Type B pancreatic cell (in vitro differentiated cells): Measurements from ENCODE around the gene TAB2. TPM values are rescaled to one million over a fixed set of nuclear protein-coding genes. Genes with fewer than 3 reads are reported as not detected.
A peak's percentile ranks its signal among the peaks of the same experiment; 100 is the strongest.
"Not testable (repeated sequence)": the region's sequence is repeated elsewhere in the genome, so short reads cannot be mapped to it uniquely, and the experiment has no call there.

Experiments
- DNase-seq: peaks from one replicate; pipeline ENCODE4 v3.0.0; 2021; ENCODE audit warnings: mixed read lengths; ENCODE audit not compliant: unreplicated experiment; ENCODE audit errors: extremely low spot score
- H3K27ac Mint-ChIP-seq: 2 replicates; pipeline ENCODE4 v1.8.0; 2021; ENCODE audit warnings: mild to moderate bottlenecking, mixed read lengths
- H3K27me3 Mint-ChIP-seq: 2 replicates; pipeline ENCODE4 v1.8.0; 2021; ENCODE audit warnings: mixed read lengths
- H3K36me3 Mint-ChIP-seq: 2 replicates; pipeline ENCODE4 v1.8.0; 2021; ENCODE audit warnings: mixed read lengths
- H3K4me1 Mint-ChIP-seq: one replicate; pipeline ENCODE4 v1.8.0; 2021; ENCODE audit warnings: mixed read lengths; ENCODE audit not compliant: unreplicated experiment
- H3K4me3 Mint-ChIP-seq: 2 replicates; pipeline ENCODE4 v1.8.0; 2021; ENCODE audit warnings: mild to moderate bottlenecking, mixed read lengths
- H3K9me3 Mint-ChIP-seq: 2 replicates; pipeline ENCODE4 v1.8.0; 2021; ENCODE audit warnings: mixed read lengths
- total RNA-seq: library from RNA; stranded (reverse); gene quantifications from 2 replicates; pipeline ENCODE4 v1.2.1, GENCODE V29; 2021; ENCODE audit warnings: low replicate concordance
- TF ChIP-seq, protein P1 (sequence below): fragments of 200-600 bp; sonication (generic); conservative IDR thresholded peaks from 2 replicates; pipeline ENCODE4 v1.5.0; 2021; ENCODE audit warnings: antibody characterized with exemption, mild to moderate bottlenecking

The TAB2 gene
- total RNA-seq, 1 donor from 2014 or later: 58.7 TPM

DNA sequence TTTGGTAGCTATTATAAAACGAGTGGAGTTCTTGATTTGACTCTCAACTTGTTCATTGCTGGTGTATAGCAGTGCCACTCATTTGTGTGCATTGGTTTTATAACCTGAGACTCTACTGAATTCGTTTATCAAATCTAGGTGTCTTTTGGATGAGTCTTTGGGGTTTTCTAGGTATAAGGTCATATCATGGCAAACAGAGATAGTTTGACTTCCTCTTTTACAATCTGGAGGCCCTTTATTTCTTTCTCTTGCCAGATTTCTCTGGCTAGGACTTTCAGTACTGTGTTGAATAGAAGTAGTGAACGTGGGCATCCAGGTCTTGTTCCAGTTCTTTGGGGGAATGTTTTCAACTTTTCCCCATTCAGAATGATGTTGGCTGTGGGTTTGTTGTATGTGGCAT is 121.3 kb downstream of the TAB2 start:
- TF ChIP-seq, protein P1, sequence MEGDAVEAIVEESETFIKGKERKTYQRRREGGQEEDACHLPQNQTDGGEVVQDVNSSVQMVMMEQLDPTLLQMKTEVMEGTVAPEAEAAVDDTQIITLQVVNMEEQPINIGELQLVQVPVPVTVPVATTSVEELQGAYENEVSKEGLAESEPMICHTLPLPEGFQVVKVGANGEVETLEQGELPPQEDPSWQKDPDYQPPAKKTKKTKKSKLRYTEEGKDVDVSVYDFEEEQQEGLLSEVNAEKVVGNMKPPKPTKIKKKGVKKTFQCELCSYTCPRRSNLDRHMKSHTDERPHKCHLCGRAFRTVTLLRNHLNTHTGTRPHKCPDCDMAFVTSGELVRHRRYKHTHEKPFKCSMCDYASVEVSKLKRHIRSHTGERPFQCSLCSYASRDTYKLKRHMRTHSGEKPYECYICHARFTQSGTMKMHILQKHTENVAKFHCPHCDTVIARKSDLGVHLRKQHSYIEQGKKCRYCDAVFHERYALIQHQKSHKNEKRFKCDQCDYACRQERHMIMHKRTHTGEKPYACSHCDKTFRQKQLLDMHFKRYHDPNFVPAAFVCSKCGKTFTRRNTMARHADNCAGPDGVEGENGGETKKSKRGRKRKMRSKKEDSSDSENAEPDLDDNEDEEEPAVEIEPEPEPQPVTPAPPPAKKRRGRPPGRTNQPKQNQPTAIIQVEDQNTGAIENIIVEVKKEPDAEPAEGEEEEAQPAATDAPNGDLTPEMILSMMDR: no peak
- H3K4me3 Mint-ChIP-seq: no peak overlapping the region
- no peaks in the 10 kb centered on the region for H3K9me3 Mint-ChIP-seq
- H3K36me3 Mint-ChIP-seq: no peaks in the 10 kb centered on the region
- no peak overlapping the region for H3K27ac Mint-ChIP-seq
- peaks cover 35% of the 10 kb centered on the region for H3K4me1 Mint-ChIP-seq
- no peaks in the 10 kb centered on the region for H3K27me3 Mint-ChIP-seq
- DNase-seq: no peak

DNA sequence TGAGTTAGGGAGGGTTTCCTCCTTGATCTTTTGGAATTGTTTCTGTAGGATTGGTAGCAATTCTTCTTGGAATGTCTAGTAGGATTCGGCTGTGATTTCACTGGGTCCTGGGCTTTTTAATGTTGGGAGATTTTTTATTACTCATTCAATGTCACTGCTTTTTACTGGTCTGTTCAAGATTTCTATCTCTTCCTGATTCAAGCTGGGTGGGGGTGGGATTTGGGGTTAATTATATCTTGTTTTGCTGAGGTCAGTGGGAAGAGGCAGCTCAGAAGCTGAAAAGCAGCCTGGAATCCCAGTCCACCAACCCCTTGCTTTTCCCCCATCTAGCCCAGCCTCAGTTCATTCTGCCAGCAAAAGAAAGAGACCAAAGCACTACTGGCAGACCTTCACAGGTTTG is 122.1 kb downstream of the TAB2 start:
- Mint-ChIP-seq H3K36me3 (no peaks in the 10 kb centered on the region), H3K9me3 (no peaks in the 10 kb centered on the region), H3K4me1 (peaks cover 36% of the 10 kb centered on the region), H3K27ac (no peak overlapping the region), H3K27me3 (no peaks in the 10 kb centered on the region), H3K4me3 (no peak overlapping the region)
- TF ChIP-seq, protein P1: no peak
- no peak for DNase-seq

DNA sequence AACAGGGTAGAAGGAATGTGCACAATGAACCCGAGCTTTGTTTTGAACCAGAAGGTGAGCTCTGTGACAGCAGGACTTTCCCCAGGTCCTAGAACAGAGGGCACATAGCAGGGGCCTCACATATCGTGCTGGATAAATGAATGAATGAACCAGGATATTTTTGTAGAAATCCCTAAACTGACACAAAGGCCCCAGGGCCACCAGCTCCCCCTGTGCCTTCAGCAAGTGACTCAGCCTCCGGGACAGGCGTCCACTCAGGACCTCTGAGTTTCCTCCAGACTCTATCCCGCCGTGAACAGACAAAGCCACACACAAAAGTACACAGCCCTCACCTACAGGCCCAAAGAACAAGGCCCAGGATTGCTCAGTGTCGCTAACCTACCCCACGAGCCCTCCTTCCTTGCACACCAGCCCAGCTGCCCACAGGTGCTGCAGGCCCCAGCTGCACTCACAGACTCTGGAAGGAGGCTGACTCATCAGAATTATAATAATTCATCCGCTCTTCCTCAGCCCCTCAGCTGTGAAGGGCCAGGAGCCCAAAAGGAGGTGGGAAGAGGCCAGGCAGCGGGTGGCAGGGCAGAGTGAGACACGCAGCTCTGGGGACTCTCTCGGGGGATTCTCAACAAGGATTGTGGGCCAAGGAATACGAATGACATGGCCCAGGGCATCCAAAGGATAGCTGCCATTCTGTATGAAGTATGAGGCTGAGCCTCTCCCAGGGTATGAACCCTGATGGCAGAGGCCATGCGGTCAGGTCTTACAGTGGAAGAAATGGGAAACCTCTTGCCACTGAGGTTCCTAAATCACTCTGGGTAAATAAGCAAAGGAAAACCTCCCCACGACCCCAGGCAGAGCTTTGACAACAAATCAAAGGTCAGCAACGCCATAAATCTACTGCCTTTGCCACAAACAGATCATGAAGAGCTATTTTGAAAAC is 123.5 kb downstream of the TAB2 start:
- TF ChIP-seq, protein P1: no peak
- H3K27me3 Mint-ChIP-seq: no peaks in the 10 kb centered on the region
- no peaks in the 10 kb centered on the region for H3K9me3 Mint-ChIP-seq
- DNase-seq: no peak
- H3K27ac Mint-ChIP-seq: peak overlapping the region; percentile 61
- no peaks in the 10 kb centered on the region for H3K36me3 Mint-ChIP-seq
- H3K4me1 Mint-ChIP-seq: peaks cover 36% of the 10 kb centered on the region
- H3K4me3 Mint-ChIP-seq: peak overlapping the region; percentile 59

DNA sequence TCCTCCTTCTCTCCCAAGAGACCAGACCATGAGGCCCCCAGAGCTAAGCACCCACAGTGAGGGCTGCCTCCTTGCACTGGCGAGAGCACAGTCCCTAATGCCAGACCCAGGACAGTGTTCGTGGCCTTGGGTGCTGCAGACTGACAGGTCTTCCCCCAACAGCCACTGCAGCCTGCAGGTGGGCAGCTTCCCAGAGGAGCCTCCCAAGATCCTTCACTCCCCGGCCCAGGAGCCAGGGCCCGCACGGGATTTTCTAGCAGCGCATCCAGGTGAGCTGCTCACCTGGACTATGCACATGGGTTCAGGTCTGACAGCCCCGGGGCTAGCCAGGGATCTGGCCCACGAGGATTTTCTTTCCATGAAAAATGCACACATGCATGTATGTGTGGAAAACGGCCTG is 124.2 kb downstream of the TAB2 start:
- DNase-seq: no peak
- H3K36me3 Mint-ChIP-seq: no peaks in the 10 kb centered on the region
- no peaks in the 10 kb centered on the region for H3K9me3 Mint-ChIP-seq
- H3K27ac Mint-ChIP-seq: peak overlapping the region; percentile 61
- H3K4me3 Mint-ChIP-seq: peak overlapping the region; percentile 59
- TF ChIP-seq, protein P1: no peak
- H3K27me3 Mint-ChIP-seq: peaks cover 3% of the 10 kb centered on the region
- H3K4me1 Mint-ChIP-seq: peaks cover 36% of the 10 kb centered on the region

DNA sequence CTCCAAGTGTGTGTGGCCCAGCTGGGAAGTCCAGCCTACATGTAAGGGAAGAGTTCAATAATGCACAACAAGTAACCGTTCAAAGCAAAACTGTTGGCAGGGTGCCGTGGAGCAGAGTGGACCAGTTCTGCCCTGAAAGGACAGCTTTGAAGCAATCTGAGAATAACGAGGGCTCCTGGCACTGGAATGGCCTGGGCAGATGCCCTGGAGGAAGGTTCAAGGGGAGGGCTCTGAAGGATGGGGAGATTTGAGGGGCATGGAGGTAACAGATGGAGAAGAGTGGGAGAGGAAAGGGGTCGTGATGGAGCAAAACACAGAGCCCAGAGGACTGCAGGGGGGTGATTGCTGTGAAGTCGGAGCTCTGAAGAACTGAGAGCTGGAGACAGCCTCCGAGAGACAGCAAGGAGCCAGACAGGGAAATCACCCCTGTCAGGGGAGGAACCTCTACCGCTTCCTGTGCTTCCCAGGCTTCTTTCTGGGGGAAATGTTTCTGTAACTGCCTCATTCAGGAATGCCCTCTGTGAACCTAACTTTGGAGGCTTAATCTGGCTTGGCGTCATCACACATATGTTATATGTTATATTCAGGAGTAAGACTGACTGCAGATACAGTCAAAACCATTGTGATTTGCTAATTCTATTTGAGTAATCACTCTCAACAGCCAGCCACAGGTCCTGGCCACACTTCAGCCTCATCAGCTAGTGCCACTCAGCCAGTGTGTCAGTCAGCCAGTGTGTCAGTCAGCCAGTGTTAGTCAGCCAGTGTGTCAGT is 126.1 kb downstream of the TAB2 start:
- DNase-seq: no peak

DNA sequence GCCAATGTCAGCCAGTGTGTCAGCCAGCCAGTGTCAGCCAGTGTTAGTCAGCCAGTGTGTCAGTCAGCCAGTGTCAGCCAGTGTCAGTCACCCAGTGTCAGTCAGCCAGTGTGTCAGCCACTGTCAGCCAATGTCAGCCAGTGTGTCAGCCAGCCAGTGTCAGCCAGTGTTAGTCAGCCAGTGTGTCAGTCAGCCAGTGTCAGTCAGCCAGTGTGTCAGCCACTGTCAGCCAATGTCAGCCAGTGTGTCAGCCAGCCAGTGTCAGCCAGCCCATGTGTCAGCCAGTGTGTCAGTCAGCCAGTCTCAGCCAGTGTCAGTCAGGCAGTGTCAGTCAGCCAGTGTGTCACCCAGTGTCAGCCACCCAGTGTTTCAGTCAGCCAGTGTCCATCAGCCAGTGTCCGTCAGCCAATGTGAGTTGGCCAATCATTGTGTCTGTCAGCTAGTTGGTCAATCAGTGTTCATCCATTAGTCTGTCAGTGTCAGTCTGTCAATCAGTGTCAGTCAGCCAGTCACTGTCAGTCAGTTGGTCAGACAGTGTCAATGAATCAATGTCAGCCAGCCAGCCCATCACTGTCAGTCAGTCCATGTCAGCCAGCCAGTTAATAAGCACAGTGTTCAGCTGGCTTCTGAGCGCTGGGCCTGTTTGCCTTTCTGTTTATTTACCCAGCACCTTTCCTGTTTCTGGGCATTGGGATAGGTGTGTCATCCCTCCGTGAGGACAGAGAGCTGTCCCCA is 127.0 kb downstream of the TAB2 start:
- not testable (repeated sequence) for H3K4me3 Mint-ChIP-seq, H3K9me3 Mint-ChIP-seq, H3K27me3 Mint-ChIP-seq, H3K36me3 Mint-ChIP-seq, DNase-seq, H3K27ac Mint-ChIP-seq
- peaks cover 45% of the 10 kb centered on the region for H3K4me1 Mint-ChIP-seq

More for the DNA sequence above, 126.1 kb downstream of the TAB2 start:
- H3K27ac Mint-ChIP-seq: no peak overlapping the region
- H3K9me3 Mint-ChIP-seq: no peaks in the 10 kb centered on the region
- peaks cover 6% of the 10 kb centered on the region for H3K27me3 Mint-ChIP-seq
- H3K4me1 Mint-ChIP-seq: peaks cover 44% of the 10 kb centered on the region
- H3K4me3 Mint-ChIP-seq: peak overlapping the region; percentile 9
- no peaks in the 10 kb centered on the region for H3K36me3 Mint-ChIP-seq
- TF ChIP-seq, protein P1: no peak
